H9 (cell line): ENCODE measurements around the gene ARID2. TPM values are rescaled to one million over a fixed set of nuclear protein-coding genes. Genes with fewer than 3 reads are reported as not detected.

Source experiments
- DNase-seq: peaks from one replicate; pipeline ENCODE4 v3.0.0-alpha.2; 2017
- H2AFZ ChIP-seq: one replicate; pipeline ENCODE4 v1.6.1; 2013; ENCODE audit warnings: mild to moderate bottlenecking, low read length, control low read depth, moderate library complexity
- H2AK5ac ChIP-seq: 2 replicates; pipeline ENCODE4 v1.6.1; 2013; ENCODE audit warnings: low read length, control low read depth, mixed read lengths; ENCODE audit not compliant: insufficient read length
- H2BK120ac ChIP-seq: one replicate; pipeline ENCODE4 v1.6.1; 2013; ENCODE audit warnings: low read depth, mild to moderate bottlenecking, low read length, control low read depth, inconsistent platforms; ENCODE audit not compliant: poor library complexity, severe bottlenecking
- H2BK12ac ChIP-seq: 2 replicates; pipeline ENCODE4 v1.6.1; 2013; ENCODE audit warnings: low read length, control low read depth, mixed read lengths, low read depth; ENCODE audit not compliant: insufficient read length
- H2BK15ac ChIP-seq: 2 replicates; pipeline ENCODE4 v1.6.1; 2013; ENCODE audit warnings: low read depth, low read length, control low read depth
- H2BK20ac ChIP-seq: one replicate; pipeline ENCODE4 v1.6.1; 2013; ENCODE audit warnings: low read depth, mild to moderate bottlenecking, low read length, control low read depth, inconsistent platforms; ENCODE audit not compliant: poor library complexity, severe bottlenecking
- H2BK5ac ChIP-seq: 2 replicates; pipeline ENCODE4 v1.6.1; 2013; ENCODE audit warnings: low read length, control low read depth, mixed read lengths; ENCODE audit not compliant: insufficient read length
- H3K14ac ChIP-seq: 2 replicates; pipeline ENCODE4 v1.6.1; 2013; ENCODE audit warnings: low read length, control low read depth; ENCODE audit not compliant: insufficient read depth
- H3K18ac ChIP-seq: 2 replicates; pipeline ENCODE4 v1.6.1; 2013; ENCODE audit warnings: low read depth, mild to moderate bottlenecking, mixed read lengths, low read length, control low read depth; ENCODE audit not compliant: insufficient read length
- H3K23ac ChIP-seq: 2 replicates; pipeline ENCODE4 v1.6.1; 2013; ENCODE audit warnings: low read length, control low read depth, mixed read lengths, low read depth; ENCODE audit not compliant: insufficient read length
- H3K23me2 ChIP-seq: 2 replicates; pipeline ENCODE4 v1.6.1; 2013; ENCODE audit warnings: low read depth, mild to moderate bottlenecking, mixed read lengths, low read length, control low read depth; ENCODE audit not compliant: insufficient read length, poor library complexity, severe bottlenecking
- H3K27ac ChIP-seq: 2 replicates; pipeline ENCODE4 v1.5.1; 2013; ENCODE audit warnings: low read length, control low read depth, mixed read lengths, low read depth; ENCODE audit not compliant: insufficient read length
- H3K27me3 ChIP-seq: 2 replicates; pipeline ENCODE4 v1.6.1; 2013; ENCODE audit warnings: low read length, control low read depth, inconsistent platforms; ENCODE audit not compliant: insufficient read depth
- H3K4ac ChIP-seq: 2 replicates; pipeline ENCODE4 v1.6.1; 2013; ENCODE audit warnings: low read depth, mild to moderate bottlenecking, control low read depth, inconsistent platforms, low read length, moderate library complexity
- H3K4me1 ChIP-seq: 2 replicates; pipeline ENCODE4 v1.6.1; 2013; ENCODE audit warnings: low read length, control low read depth, inconsistent platforms; ENCODE audit not compliant: insufficient read depth
- H3K4me2 ChIP-seq: 2 replicates; pipeline ENCODE4 v1.6.1; 2013; ENCODE audit warnings: low read length, control low read depth, mixed read lengths; ENCODE audit not compliant: insufficient read length, insufficient read depth
- H3K56ac ChIP-seq: 2 replicates; pipeline ENCODE4 v1.6.1; 2013; ENCODE audit warnings: low read depth, mild to moderate bottlenecking, mixed read lengths, low read length, control low read depth; ENCODE audit not compliant: insufficient read length
- H3K79me1 ChIP-seq: 2 replicates; pipeline ENCODE4 v1.6.1; 2013; ENCODE audit warnings: low read depth, mild to moderate bottlenecking, moderate library complexity, low read length, control low read depth, inconsistent platforms; ENCODE audit not compliant: insufficient read depth, poor library complexity, severe bottlenecking
- H3K79me2 ChIP-seq: 2 replicates; pipeline ENCODE4 v1.6.1; 2013; ENCODE audit warnings: low read length, control low read depth, inconsistent platforms; ENCODE audit not compliant: insufficient read depth
- H3K9ac ChIP-seq: 2 replicates; pipeline ENCODE4 v1.6.1; 2013; ENCODE audit warnings: low read length, control low read depth, mixed read lengths; ENCODE audit not compliant: insufficient read length; ENCODE audit errors: extremely low read depth
- H3K9me3 ChIP-seq: one replicate; pipeline ENCODE4 v1.6.1; 2013; ENCODE audit warnings: low read depth, low read length, inconsistent platforms; ENCODE audit not compliant: control insufficient read depth
- H3T11ph ChIP-seq: one replicate; pipeline ENCODE4 v1.6.1; 2013; ENCODE audit warnings: mild to moderate bottlenecking, low read length, control low read depth, inconsistent platforms
- H4K20me1 ChIP-seq: one replicate; pipeline ENCODE4 v1.6.1; 2013; ENCODE audit not compliant: control insufficient read depth, insufficient read length, insufficient read depth
- H4K5ac ChIP-seq: 2 replicates; pipeline ENCODE4 v1.6.1; 2013; ENCODE audit warnings: low read depth, mild to moderate bottlenecking, mixed read lengths, low read length, control low read depth; ENCODE audit not compliant: insufficient read length
- H4K8ac ChIP-seq: replicated peaks from 2 replicates; pipeline ENCODE4 v1.6.1; 2013; ENCODE audit warnings: low read length, control low read depth, mixed read lengths, low read depth; ENCODE audit not compliant: insufficient read length
- H4K91ac ChIP-seq: 2 replicates; pipeline ENCODE4 v1.6.1; 2013; ENCODE audit warnings: low read depth, mild to moderate bottlenecking, moderate library complexity, mixed read lengths, low read length, control low read depth; ENCODE audit not compliant: insufficient read length
- H3K27ac Mint-ChIP-seq, 3 experiments: 2 replicates in 2 of 3; 3 replicates in 1 of 3; pipeline ENCODE4 v1.8.0; 2020 to 2021; ENCODE audit warnings: mixed read lengths in 3 of 3, mild to moderate bottlenecking in 1 of 3, moderate library complexity in 1 of 3
- H3K27me3 Mint-ChIP-seq: 2 replicates; pipeline ENCODE4 v1.8.0; 2021; ENCODE audit warnings: low read depth, mild to moderate bottlenecking, moderate library complexity, mixed read lengths
- H3K36me3 Mint-ChIP-seq, 3 experiments: 2 replicates in 2 of 3; 3 replicates in 1 of 3; pipeline ENCODE4 v1.8.0; 2020 to 2021; ENCODE audit warnings: low read depth in 3 of 3, mixed read lengths in 3 of 3; ENCODE audit not compliant: insufficient read depth in 1 of 3
- H3K4me1 Mint-ChIP-seq, 2 experiments: 2 replicates each; pipeline ENCODE4 v1.8.0; 2020; ENCODE audit warnings: mixed read lengths in 2 of 2
- H3K4me3 Mint-ChIP-seq, 2 experiments: 2 replicates in 1 of 2; 3 replicates in 1 of 2; pipeline ENCODE4 v1.8.0; 2020 to 2021; ENCODE audit warnings: mild to moderate bottlenecking in 2 of 2, mixed read lengths in 2 of 2, moderate library complexity in 1 of 2
- H3K9me3 Mint-ChIP-seq, 2 experiments: 2 replicates in 1 of 2; 3 replicates in 1 of 2; pipeline ENCODE4 v1.8.0; 2020; ENCODE audit warnings: mild to moderate bottlenecking in 2 of 2, mixed read lengths in 2 of 2, moderate library complexity in 1 of 2
- CTCF ChIP-seq: fragments of 200-600 bp; sonication (generic); conservative IDR thresholded peaks from 3 replicates; pipeline ENCODE4 v1.8.0; 2021; ENCODE audit warnings: antibody characterized with exemption, mild to moderate bottlenecking
- WGBS: extraction: QIAGEN DNeasy Blood & Tissue Kit; methylation state at CpG from one replicate; pipeline ENCODE4 v1.1.7; 2013; ENCODE audit warnings: missing lambda C conversion rate, low lambda C conversion rate, mixed read lengths; ENCODE audit not compliant: insufficient read length; ENCODE audit errors: extremely low coverage; 5-methylcytosine and 5-hydroxymethylcytosine counted together
- total RNA-seq: library from RNA; stranded (reverse); gene quantifications from 2 replicates; pipeline ENCODE4 v1.2.1, GENCODE V29; 2021

The ARID2 gene
- total RNA-seq, 1 experiment from 2014 or later = 63.8 TPM

GRCh38 chr12:45731190-45731775 lies 1.8 kb downstream of the ARID2 start:
- H3K27me3 Mint-ChIP-seq = no peaks in the 10 kb centered on the region
- H3K4me1 Mint-ChIP-seq = peaks cover 14 to 22% of the 10 kb centered on the region in 2 experiments
- H3K23me2 ChIP-seq = peaks cover 7% of the 10 kb centered on the region
- H3T11ph ChIP-seq = no peak overlapping the region
- no peak overlapping the region for H3K23ac ChIP-seq
- no peak for TF ChIP-seq CTCF
- no peak overlapping the region for H2AFZ ChIP-seq
- no peaks in the 10 kb centered on the region for H3K79me1 ChIP-seq
- H3K79me2 ChIP-seq = peaks cover 6% of the 10 kb centered on the region; the same call in 1 of the 2 replicates
- no peak overlapping the region for H2BK15ac ChIP-seq
- no peak overlapping the region for H3K4ac ChIP-seq
- H3K56ac ChIP-seq = no peak overlapping the region
- H3K4me1 ChIP-seq = no peaks in the 10 kb centered on the region
- no peak overlapping the region for H2BK120ac ChIP-seq
- no peak for DNase-seq
- WGBS = no CpG with 5 or more reads among the region's 4 CpGs
- no peak overlapping the region for H2BK20ac ChIP-seq
- H3K9ac ChIP-seq = peak overlapping the region; percentile 83
- no peak overlapping the region for H4K8ac ChIP-seq
- H3K4me2 ChIP-seq = peak overlapping the region; percentile 57
- no peaks in the 10 kb centered on the region for H4K20me1 ChIP-seq
- H4K5ac ChIP-seq = no peak overlapping the region
- no peak overlapping the region for H3K18ac ChIP-seq
- H4K91ac ChIP-seq = no peak overlapping the region
- peak overlapping the region; percentile 35 to 98 (median 98) for H3K27ac Mint-ChIP-seq
- H3K14ac ChIP-seq = no peak overlapping the region
- H3K36me3 Mint-ChIP-seq = peaks cover 23 to 41% (median 36%) of the 10 kb centered on the region in 3 experiments
- peak overlapping the region; percentile 85 to 99 for H3K4me3 Mint-ChIP-seq
- peaks cover under 1 to 8% of the 10 kb centered on the region in 2 experiments; a peak in 3 of 5 replicates for H3K9me3 Mint-ChIP-seq
- H2BK5ac ChIP-seq = no peak overlapping the region
- peak overlapping the region; percentile 58 for H3K27ac ChIP-seq
- no peak overlapping the region for H2AK5ac ChIP-seq
- no peaks in the 10 kb centered on the region for H3K27me3 ChIP-seq
- H3K9me3 ChIP-seq = no peaks in the 10 kb centered on the region
- H2BK12ac ChIP-seq = no peak overlapping the region
